HepG2 (cell line): Measurements from ENCODE around the gene ARHGDIA. TPM values are rescaled to one million over a fixed set of nuclear protein-coding genes. Genes with fewer than 3 reads are reported as not detected.

Experiments used
- CHD2 ChIP-seq: IDR thresholded peaks from 2 replicates; pipeline ENCODE4 v1.6.1; 2011; ENCODE audit warnings: low read depth, low read length, improper control_type of control experiment
- EED ChIP-seq: sonication (generic); formaldehyde crosslinking; IDR thresholded peaks from 2 replicates; pipeline ENCODE4 v1.5.0; 2020; ENCODE audit warnings: mild to moderate bottlenecking, missing genetic modification reagents
- FIP1L1 ChIP-seq: fragments of 200-400 bp; formaldehyde crosslinking; IDR thresholded peaks from 2 replicates; pipeline ENCODE4 v1.6.1; 2018; ENCODE audit warnings: low read depth, mild to moderate bottlenecking, low read length, moderate library complexity, borderline replicate concordance; ENCODE audit not compliant: insufficient read depth
- FOSL1 ChIP-seq: sonication (generic); formaldehyde crosslinking; IDR thresholded peaks from 2 replicates; pipeline ENCODE4 v1.9.0; 2021; ENCODE audit warnings: missing genetic modification reagents, borderline replicate concordance
- FOXK1 ChIP-seq: sonication (generic); formaldehyde crosslinking; IDR thresholded peaks from 2 replicates; pipeline ENCODE4 v1.4.0; 2020; ENCODE audit warnings: low read depth, missing genetic modification reagents, borderline replicate concordance
- GTF2F1 ChIP-seq: fragments of 150-350 bp; IDR thresholded peaks from 2 replicates; pipeline ENCODE4 v1.6.1; 2014; ENCODE audit warnings: low read length
- HDAC1 ChIP-seq: sonication (generic); formaldehyde crosslinking; IDR thresholded peaks from 2 replicates; pipeline ENCODE4 v1.5.1; 2020; ENCODE audit warnings: mild to moderate bottlenecking, missing genetic modification reagents
- HIVEP1 ChIP-seq: sonication (generic); formaldehyde crosslinking; IDR thresholded peaks from 2 replicates; pipeline ENCODE4 v1.4.0; 2020; ENCODE audit warnings: mild to moderate bottlenecking, missing genetic modification reagents
- HNF4G ChIP-seq, 2 experiments: sonication (generic) in 1 of 2; formaldehyde crosslinking in 1 of 2; IDR thresholded peaks; 2 replicates each; pipeline versions ENCODE4 v1.4.0 to v1.6.1; 2011 to 2020; ENCODE audit warnings: borderline replicate concordance in 2 of 2, low read depth in 2 of 2, mild to moderate bottlenecking in 2 of 2, low read length in 1 of 2, missing genetic modification reagents in 1 of 2, moderate library complexity in 1 of 2
- KLF13 ChIP-seq: sonication (generic); formaldehyde crosslinking; IDR thresholded peaks from 2 replicates; pipeline ENCODE4 v1.4.0; 2020; ENCODE audit warnings: mild to moderate bottlenecking, missing genetic modification reagents
- MIER2 ChIP-seq: IDR thresholded peaks from 2 replicates; pipeline ENCODE4 v1.6.1; 2016; ENCODE audit warnings: missing biosample characterization, missing genetic modification reagents
- MTA3 ChIP-seq: sonication (generic); formaldehyde crosslinking; IDR thresholded peaks from 2 replicates; pipeline ENCODE4 v1.4.0; 2020; ENCODE audit warnings: missing genetic modification reagents
- NFKBIZ ChIP-seq: IDR thresholded peaks from 2 replicates; pipeline ENCODE4 v1.6.1; 2018; ENCODE audit warnings: missing genetic modification reagents, missing compliant biosample characterization
- NFRKB ChIP-seq: fragments of 450-650 bp; IDR thresholded peaks from 2 replicates; pipeline ENCODE4 v1.6.1; 2017
- PTBP1 ChIP-seq: fragments of 200-400 bp; formaldehyde crosslinking; IDR thresholded peaks from 2 replicates; pipeline ENCODE4 v1.6.1; 2018; ENCODE audit warnings: low read length, low read depth; ENCODE audit not compliant: poor library complexity, severe bottlenecking
- RFX3 ChIP-seq: IDR thresholded peaks from 2 replicates; pipeline ENCODE4 v1.6.1; 2016; ENCODE audit warnings: missing biosample characterization, missing genetic modification reagents
- SAP130 ChIP-seq: IDR thresholded peaks from 2 replicates; pipeline ENCODE4 v1.6.1; 2016; ENCODE audit warnings: low read depth
- SIX1 ChIP-seq: sonication (generic); formaldehyde crosslinking; IDR thresholded peaks from 2 replicates; pipeline ENCODE4 v1.4.0; 2020; ENCODE audit warnings: missing genetic modification reagents, borderline replicate concordance
- SOX6 ChIP-seq, 2 experiments: fragments of 450-650 bp in 1 of 2; sonication (generic) in 1 of 2; formaldehyde crosslinking in 1 of 2; IDR thresholded peaks; 2 replicates each; pipeline versions ENCODE4 v1.4.0 to v1.6.1; 2017 to 2020; ENCODE audit warnings: antibody characterized with exemption in 1 of 2, mild to moderate bottlenecking in 1 of 2, missing genetic modification reagents in 1 of 2
- STAG1 ChIP-seq: sonication (generic); formaldehyde crosslinking; IDR thresholded peaks from 2 replicates; pipeline ENCODE4 v1.4.0; 2020; ENCODE audit warnings: missing genetic modification reagents
- U2AF2 ChIP-seq: fragments of 200-400 bp; formaldehyde crosslinking; IDR thresholded peaks from 2 replicates; pipeline ENCODE4 v1.6.1; 2017; ENCODE audit warnings: low read depth, mild to moderate bottlenecking, low read length
- ZNF552 ChIP-seq: sonication (generic); formaldehyde crosslinking; IDR thresholded peaks from 2 replicates; pipeline ENCODE4 v1.9.0; 2022; ENCODE audit warnings: missing genetic modification reagents, mild to moderate bottlenecking, borderline replicate concordance
- ZNF557 ChIP-seq: sonication (generic); formaldehyde crosslinking; IDR thresholded peaks from 2 replicates; pipeline ENCODE4 v1.4.0; 2020; ENCODE audit warnings: missing genetic modification reagents
- ZNF674 ChIP-seq: sonication (generic); formaldehyde crosslinking; IDR thresholded peaks from 2 replicates; pipeline ENCODE4 v1.5.0; 2020; ENCODE audit warnings: low read depth, mild to moderate bottlenecking, missing genetic modification reagents
- ZNF7 ChIP-seq: IDR thresholded peaks from 2 replicates; pipeline ENCODE4 v1.6.1; 2016; ENCODE audit warnings: missing biosample characterization, missing genetic modification reagents
- ZNF724P ChIP-seq: sonication (generic); formaldehyde crosslinking; IDR thresholded peaks from 2 replicates; pipeline ENCODE4 v1.8.0; 2022; ENCODE audit warnings: missing genetic modification reagents, borderline replicate concordance
- ZNF768 ChIP-seq: sonication (generic); formaldehyde crosslinking; IDR thresholded peaks from 2 replicates; pipeline ENCODE4 v1.4.0; 2020; ENCODE audit warnings: missing genetic modification reagents
- ZNF879 ChIP-seq: sonication (generic); formaldehyde crosslinking; IDR thresholded peaks from 2 replicates; pipeline ENCODE4 v1.8.1; 2023; ENCODE audit warnings: missing genetic modification reagents
- polyA plus RNA-seq, 8 experiments: library from polyadenylated mRNA; depleted of rRNA in 3 of 8; stranded (reverse) in 7 of 8; unstranded in 1 of 8; fragments of >200 nt; fragmentation: Illumina TruSeq in 4 of 8; extraction: Trizol in 4 of 8; gene quantifications; 2 replicates each; pipeline versions ENCODE4 v1.2.1 to v1.2.3, GENCODE V29; 2011 to 2016; ENCODE audit warnings: low read depth in 4 of 8, missing spikeins in 1 of 8, mixed read lengths in 1 of 8; ENCODE audit not compliant: insufficient read depth in 1 of 8
- total RNA-seq, 5 experiments: library from RNA; depleted of rRNA; stranded (reverse); fragments of >200 nt; fragmentation: Illumina TruSeq; extraction: Trizol; gene quantifications; 2 replicates each; pipeline ENCODE4 v1.2.3, GENCODE V29; 2016; ENCODE audit warnings: low read depth in 1 of 5
- TF ChIP-seq, protein P1 (sequence below): sonication (generic); formaldehyde crosslinking; IDR thresholded peaks from 2 replicates; pipeline ENCODE4 v1.4.0; 2020; ENCODE audit warnings: missing genetic modification reagents

ARHGDIA gene
- total and polyA plus RNA-seq, 2 of the 13 experiments (the other 11 are each of a cell fraction or from before 2014, with no cell fraction given) = 40.0 to 64.0 TPM

DNA sequence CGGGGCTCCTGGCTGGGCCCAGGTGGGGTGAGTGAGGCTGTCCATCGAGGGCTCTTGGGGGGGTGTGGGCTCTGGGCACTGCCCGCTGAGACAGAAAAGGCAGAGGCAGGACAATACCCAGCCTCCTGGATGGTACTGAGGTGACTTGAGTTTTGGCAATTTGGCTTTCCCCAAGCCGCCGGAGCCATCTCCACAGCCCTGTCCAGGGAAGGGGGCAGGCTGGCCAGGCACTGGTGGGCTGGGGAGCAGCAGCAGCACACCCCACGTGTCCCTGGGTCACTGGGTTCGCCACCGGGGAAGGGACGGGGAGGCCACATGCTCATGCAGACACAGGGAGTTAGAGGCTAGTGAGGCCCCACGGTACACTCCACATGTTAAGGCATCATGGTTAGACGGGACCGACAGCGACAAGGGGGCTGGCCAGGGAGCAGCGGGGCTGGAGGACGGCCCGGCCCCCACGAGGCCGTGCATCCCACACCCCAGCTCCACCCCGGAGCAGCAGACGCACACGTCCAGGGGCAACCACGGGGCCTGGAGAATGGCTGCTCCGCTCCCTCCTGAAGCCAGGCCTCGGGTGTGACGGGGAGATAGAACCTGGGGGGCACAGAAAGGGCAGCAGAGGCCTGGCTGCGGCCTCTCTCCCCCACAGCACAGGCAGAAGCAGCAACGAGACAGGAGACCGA lies 3.0 kb downstream of the ARHGDIA start (continued):
- TF ChIP-seq SOX6 (IDR thresholded peaks at IDR 0.05) (no peak), SOX6 (CRISPR knock-in tag; IDR thresholded peaks at IDR 0.05) (no peak; the same call in 1 of the 2 replicates), GTF2F1 (no peak), SIX1 (no peak), ZNF552 (CRISPR knock-in tag) (peak; percentile 75; the same call in 1 of the 2 replicates), MIER2 (CRISPR knock-in tag) (no peak), STAG1 (CRISPR knock-in tag) (no peak), EED (peak; percentile 90), CHD2 (0 out of 2 replicates have a peak, but pooled peaks have one; percentile 33), ZNF674 (CRISPR knock-in tag) (no peak), NFKBIZ (CRISPR knock-in tag) (0 out of 2 replicates have a peak, but pooled peaks have one; percentile 23), ZNF557 (no peak), HNF4G (IDR thresholded peaks at IDR 0.05; ENCODE audit: borderline replicate concordance, low read depth, low read length) (no peak), HNF4G (CRISPR knock-in tag; IDR thresholded peaks at IDR 0.05; ENCODE audit: borderline replicate concordance, low read depth) (no peak), KLF13 (0 out of 2 replicates have a peak, but pooled peaks have one; percentile 35), ZNF768 (CRISPR knock-in tag) (peak; percentile 70; the same call in 1 of the 2 replicates), FOSL1 (no peak), NFRKB (no peak), ZNF724P (peak; percentile 36; the same call in 1 of the 2 replicates), SAP130 (CRISPR knock-in tag) (peak; percentile 24; the same call in 1 of the 2 replicates), FOXK1 (CRISPR knock-in tag) (0 out of 2 replicates have a peak, but pooled peaks have one; percentile 10), HIVEP1 (no peak; the same call in 1 of the 2 replicates), FIP1L1 (peak; percentile 9; the same call in 1 of the 2 replicates), ZNF7 (no peak), PTBP1 (no peak), RFX3 (CRISPR knock-in tag) (no peak), U2AF2 (0 out of 2 replicates have a peak, but pooled peaks have one; percentile 18), MTA3 (CRISPR knock-in tag) (no peak), ZNF879 (CRISPR knock-in tag) (no peak), HDAC1 (no peak)
- TF ChIP-seq, protein P1, sequence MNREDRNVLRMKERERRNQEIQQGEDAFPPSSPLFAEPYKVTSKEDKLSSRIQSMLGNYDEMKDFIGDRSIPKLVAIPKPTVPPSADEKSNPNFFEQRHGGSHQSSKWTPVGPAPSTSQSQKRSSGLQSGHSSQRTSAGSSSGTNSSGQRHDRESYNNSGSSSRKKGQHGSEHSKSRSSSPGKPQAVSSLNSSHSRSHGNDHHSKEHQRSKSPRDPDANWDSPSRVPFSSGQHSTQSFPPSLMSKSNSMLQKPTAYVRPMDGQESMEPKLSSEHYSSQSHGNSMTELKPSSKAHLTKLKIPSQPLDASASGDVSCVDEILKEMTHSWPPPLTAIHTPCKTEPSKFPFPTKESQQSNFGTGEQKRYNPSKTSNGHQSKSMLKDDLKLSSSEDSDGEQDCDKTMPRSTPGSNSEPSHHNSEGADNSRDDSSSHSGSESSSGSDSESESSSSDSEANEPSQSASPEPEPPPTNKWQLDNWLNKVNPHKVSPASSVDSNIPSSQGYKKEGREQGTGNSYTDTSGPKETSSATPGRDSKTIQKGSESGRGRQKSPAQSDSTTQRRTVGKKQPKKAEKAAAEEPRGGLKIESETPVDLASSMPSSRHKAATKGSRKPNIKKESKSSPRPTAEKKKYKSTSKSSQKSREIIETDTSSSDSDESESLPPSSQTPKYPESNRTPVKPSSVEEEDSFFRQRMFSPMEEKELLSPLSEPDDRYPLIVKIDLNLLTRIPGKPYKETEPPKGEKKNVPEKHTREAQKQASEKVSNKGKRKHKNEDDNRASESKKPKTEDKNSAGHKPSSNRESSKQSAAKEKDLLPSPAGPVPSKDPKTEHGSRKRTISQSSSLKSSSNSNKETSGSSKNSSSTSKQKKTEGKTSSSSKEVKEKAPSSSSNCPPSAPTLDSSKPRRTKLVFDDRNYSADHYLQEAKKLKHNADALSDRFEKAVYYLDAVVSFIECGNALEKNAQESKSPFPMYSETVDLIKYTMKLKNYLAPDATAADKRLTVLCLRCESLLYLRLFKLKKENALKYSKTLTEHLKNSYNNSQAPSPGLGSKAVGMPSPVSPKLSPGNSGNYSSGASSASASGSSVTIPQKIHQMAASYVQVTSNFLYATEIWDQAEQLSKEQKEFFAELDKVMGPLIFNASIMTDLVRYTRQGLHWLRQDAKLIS = 0 out of 2 replicates have a peak, but pooled peaks have one; percentile 73
